ENCODE results near the gene ZBTB17.
"Not testable (repeated sequence)": the region's sequence is repeated elsewhere in the genome, so short reads cannot be mapped to it uniquely, and the experiment has no call there.

ZBTB17 gene

GRCh38 chr1:15975805-15976680 lies at the start of gene ZBTB17:
Gene ZBTB17, minus strand, starts transcription at chr1:15976101. Its CDS starts 27,606 bp downstream, at chr1:15948495.
- peak; percentile 93 for DNase-seq (ENCODE audit: low read depth)

- DNase-seq (ENCODE audit: low read depth), result no peak
Measured at GRCh38 chr1:16023050-16023653, 47.3 kb upstream of the ZBTB17 start.

GRCh38 chr1:16022393-16022792 lies 46.5 kb upstream of the ZBTB17 start:
- DNase-seq (ENCODE audit: low read depth), result no peak

- DNase-seq (ENCODE audit: low read depth), result no peak
Measured at GRCh38 chr1:16021681-16022080, 45.8 kb upstream of the ZBTB17 start, which contains the start of gene CLCNKA. Gene CLCNKA, plus strand, starts transcription at chr1:16022036. Its CDS starts 584 bp downstream, at chr1:16022620.

GRCh38 chr1:16020878-16021277 lies 45.0 kb upstream of the ZBTB17 start:
- not testable (repeated sequence) for DNase-seq (ENCODE audit: low read depth)

GRCh38 chr1:16020325-16020724 lies 44.4 kb upstream of the ZBTB17 start:
- DNase-seq (ENCODE audit: low read depth), result no peak

- no peak for DNase-seq (ENCODE audit: low read depth)
Measured at GRCh38 chr1:16019644-16020277, 43.9 kb upstream of the ZBTB17 start.

DNA sequence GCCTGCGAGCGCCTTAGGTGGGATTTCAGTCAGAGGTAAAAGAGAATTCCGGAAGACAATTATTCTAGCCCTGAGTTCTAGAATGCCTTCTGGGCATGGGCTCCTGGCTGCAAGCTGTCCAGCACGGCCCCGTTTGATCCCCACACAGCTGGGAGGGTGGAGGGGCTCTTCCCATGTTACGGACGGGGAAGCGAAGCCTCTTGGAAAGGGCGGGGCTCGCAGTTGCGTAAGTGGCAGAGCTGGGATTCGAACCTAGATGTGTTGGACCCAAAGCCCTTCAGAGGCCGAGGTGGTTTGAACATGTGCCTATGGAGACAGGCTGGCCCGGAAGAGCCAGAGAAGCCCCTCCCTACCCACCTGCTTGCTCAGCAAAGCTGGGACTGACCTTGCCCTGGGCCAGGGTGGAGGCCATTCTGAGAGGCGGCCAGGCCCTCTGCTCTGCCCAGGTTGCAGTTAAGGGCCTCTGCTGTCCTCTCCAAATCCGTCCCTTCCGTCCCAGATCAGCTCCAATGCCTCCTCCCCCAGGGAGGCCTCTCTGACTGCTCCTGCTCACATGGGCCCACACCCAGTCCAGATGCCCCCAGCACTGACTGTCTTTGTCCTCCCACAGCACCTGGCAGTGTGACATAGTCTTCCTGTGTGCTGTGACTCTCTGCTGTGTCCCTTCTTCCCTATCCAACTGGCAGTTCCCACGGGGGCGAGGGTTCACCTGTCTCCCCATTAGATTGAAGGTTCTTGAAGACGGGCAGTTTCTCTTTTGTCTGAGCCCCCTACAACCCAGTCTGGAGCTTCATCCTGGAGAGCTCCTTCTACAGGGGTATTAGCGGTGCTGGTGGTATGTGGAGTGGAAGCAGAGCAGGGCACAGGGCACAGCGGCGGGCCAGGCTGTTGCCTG lies 43.1 kb upstream of the ZBTB17 start:
- no peak for DNase-seq (ENCODE audit: low read depth)

DNA sequence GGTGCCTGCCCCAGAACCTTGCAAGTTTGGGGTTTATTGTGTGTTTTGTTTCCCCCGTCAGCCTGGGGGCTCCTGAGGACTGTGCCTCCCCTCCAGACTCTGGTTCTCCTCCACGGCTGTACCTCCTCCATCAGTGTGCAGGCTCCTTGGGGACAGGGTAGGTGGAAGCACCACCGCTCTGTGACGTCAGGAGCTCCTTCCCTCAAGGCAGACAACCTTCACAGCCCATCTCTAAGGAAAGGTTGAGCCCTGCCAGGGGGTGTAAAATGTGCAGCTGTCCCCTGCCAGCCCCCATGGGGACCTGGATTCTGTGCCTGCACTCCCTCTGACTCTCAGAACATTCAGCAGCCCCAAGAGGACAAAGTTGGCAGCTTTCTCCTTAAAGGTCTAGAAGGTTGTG lies 42.4 kb upstream of the ZBTB17 start:
- no peak for DNase-seq (ENCODE audit: low read depth)

GRCh38 chr1:16017461-16018303 lies 41.8 kb upstream of the ZBTB17 start, which contains the start of gene HSPB7:
Gene HSPB7, minus strand, starts transcription at chr1:16018043. Its CDS starts 80 bp downstream, at chr1:16017963.
- DNase-seq (ENCODE audit: low read depth), result no peak

DNA sequence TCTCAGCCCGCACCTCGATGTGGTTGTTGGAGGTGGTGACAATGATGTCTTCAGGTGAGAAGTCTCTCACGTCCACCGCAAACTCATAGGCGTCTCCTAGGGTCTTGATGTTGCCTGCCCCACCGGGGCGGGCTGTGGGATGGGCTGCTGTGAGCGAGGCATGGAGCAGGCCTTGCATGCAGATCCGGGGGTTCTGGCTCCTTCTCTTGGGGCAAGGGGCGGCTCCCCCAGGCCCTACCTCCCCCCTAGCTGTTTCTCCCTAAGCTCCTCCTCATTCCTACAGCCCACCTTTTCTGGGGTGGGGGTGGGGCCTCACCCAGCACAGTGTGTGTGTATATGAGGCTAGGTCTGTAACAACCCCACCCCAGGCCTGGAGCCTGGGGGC lies 41.2 kb upstream of the ZBTB17 start:
- no peak for DNase-seq (ENCODE audit: low read depth)

DNA sequence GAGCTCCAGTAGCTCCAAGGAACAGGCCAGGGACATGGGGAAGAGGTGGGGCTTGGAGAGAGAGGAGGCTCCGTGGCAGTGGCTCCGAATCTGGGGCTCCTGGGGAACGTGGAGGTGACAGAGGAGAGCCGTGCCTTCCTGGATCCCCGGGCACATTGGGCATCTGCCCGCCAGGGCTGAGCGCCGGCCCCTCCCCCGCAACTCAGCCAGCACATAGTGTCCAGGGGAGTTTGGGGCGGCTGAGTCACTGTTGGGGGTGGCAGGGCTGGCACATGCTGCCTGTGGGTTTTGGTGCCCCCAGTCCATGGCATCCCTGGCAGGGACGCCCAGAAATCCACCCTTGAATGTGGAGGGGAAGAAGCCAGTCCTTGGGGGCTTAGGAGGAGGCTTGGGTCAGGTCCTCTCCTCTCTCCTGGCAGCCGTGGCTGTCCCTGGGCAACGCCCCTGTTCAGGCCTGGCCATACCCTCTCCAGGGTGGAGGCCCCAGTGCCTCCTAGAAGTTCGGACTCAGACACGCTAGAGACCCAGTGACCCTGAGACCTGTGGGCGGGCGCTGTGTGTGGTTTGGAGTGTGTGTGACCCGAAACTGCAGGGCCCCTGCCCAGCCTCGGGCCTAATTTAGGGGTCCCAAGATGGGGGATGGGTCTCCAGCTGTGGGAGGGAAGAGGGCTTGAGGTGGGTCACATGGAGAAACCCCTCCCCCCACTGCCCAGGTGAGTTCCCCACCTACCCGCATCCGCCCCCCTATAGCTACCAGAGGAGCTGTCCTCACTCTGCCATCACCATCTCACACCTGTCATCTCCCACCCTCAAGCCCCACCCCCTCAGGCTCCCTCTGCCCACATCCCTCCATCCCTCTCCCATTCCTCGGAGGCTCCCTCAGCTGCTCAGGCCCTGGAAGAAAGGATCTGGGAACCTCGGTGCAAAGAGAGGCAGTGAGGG lies 40.3 kb upstream of the ZBTB17 start:
- DNase-seq (ENCODE audit: low read depth), result no peak

DNA sequence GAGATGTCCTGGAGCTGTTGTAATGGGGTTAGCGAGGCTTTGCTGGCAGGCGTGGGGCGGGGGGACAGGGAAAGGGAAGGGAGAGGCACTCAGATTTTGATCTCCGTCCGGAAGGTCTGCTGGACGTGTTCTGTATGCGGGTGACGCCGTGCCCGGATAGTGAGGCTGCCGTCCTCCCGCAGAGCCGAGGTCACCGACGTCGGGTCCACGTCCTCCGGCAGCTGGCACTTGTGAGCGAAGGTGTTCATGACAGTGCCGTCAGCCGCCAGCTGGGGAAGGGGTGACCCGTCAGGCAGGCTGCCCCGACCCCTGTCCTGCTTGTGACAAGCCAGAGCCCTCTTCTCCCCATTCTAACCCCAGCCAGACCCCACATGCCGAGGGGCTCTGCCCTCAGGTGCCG lies 39.6 kb upstream of the ZBTB17 start:
- DNase-seq (ENCODE audit: low read depth), result no peak

GRCh38 chr1:16014509-16015482 lies 38.9 kb upstream of the ZBTB17 start:
- no peak for DNase-seq (ENCODE audit: low read depth)

DNA sequence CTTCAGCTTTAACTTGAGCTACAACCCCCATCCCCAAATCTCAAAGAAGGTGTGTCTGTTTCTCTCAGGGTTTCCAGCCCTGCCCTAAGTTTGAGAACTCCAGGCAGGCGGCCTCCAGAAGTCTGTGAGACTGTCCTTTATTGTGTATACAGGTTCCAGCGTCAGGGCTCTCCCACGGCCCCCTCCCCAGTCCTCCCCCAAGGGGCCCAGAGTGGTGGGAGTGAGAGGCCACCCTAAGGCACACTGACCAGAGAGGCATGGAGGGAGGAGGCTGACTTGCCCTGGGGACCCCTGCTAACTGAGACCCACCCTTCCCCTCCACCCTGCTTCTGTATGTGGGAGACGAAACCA lies 38.0 kb upstream of the ZBTB17 start:
- DNase-seq (ENCODE audit: low read depth), result no peak

GRCh38 chr1:16013220-16013907 lies 37.5 kb upstream of the ZBTB17 start:
- peak; percentile 30 for DNase-seq (ENCODE audit: low read depth)

- peak; percentile 64 for DNase-seq (ENCODE audit: low read depth)
Measured at GRCh38 chr1:16012590-16013219, 36.8 kb upstream of the ZBTB17 start.

Data from CMK (cell line).